ENCODE measurements around the gene MARCKSL1. TPM values are rescaled to one million over a fixed set of nuclear protein-coding genes. Genes with fewer than 3 reads are reported as not detected.

The MARCKSL1 gene
- total and polyA plus RNA-seq, 10 donors: 25.7 to 120 (median 65.3) TPM

DNA sequence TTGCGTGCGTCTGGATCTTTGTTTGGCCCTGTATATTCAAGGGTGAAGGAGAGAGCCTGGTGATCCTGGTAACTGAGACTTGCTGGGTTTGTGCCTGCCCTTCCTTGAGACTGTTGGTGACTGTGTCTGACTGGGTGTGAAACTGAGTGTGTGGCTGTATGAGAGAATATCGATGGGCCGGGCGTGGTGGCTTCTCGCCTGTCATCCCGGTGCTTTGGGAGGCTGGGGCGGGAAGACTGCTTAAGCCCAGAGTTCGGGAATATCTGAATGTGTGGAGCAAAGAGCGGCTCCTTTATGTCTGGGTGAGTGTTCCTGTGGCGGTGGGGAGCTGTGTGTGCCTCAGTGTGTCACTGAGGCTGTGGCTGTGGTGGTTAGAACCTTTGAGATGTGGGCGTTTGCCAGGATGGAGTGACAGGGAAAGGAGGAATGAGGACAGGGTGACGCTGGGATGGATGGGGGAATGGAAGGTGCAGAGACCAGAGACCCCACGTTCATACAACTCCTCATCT, 2.7 kb upstream of the MARCKSL1 start:
- no peak for TF ChIP-seq POLR2A (IDR thresholded peaks at IDR 0.05)
- TF ChIP-seq, protein P1, sequence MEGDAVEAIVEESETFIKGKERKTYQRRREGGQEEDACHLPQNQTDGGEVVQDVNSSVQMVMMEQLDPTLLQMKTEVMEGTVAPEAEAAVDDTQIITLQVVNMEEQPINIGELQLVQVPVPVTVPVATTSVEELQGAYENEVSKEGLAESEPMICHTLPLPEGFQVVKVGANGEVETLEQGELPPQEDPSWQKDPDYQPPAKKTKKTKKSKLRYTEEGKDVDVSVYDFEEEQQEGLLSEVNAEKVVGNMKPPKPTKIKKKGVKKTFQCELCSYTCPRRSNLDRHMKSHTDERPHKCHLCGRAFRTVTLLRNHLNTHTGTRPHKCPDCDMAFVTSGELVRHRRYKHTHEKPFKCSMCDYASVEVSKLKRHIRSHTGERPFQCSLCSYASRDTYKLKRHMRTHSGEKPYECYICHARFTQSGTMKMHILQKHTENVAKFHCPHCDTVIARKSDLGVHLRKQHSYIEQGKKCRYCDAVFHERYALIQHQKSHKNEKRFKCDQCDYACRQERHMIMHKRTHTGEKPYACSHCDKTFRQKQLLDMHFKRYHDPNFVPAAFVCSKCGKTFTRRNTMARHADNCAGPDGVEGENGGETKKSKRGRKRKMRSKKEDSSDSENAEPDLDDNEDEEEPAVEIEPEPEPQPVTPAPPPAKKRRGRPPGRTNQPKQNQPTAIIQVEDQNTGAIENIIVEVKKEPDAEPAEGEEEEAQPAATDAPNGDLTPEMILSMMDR (IDR thresholded peaks at IDR 0.05 in 8 of 11, conservative IDR thresholded peaks at IDR 0.05 in 3 of 11): no peak
- TF ChIP-seq POLR2AphosphoS5 (IDR thresholded peaks at IDR 0.05): no peak
- no peaks in the 10 kb centered on the region for H3K9me3 ChIP-seq
- peak overlapping the region in 2 of 8 donors; percentile 90 to 91 for H3K27ac ChIP-seq
- 91 to 95% (median 93%) methylated on average over 14 of the region's 14 CpGs for WGBS, 5 donors
- H3K4me3 ChIP-seq: no peak overlapping the region
- peak; percentile 62 for DNase-seq
- H3K36me3 ChIP-seq: peaks cover 0 to 10% (median 0%) of the 10 kb centered on the region in 6 donors
- intact Hi-C loops (cut with DNase I; ENCODE audit: low total_unique reads): no loop called here
- H3K4me1 ChIP-seq: peaks cover 34 to 85% (median 68%) of the 10 kb centered on the region in 6 donors
- peaks cover 0 to 4% (median 0%) of the 10 kb centered on the region in 7 donors for H3K27me3 ChIP-seq (replicated peaks in 1 of 7)

GRCh38 chr1:32337855-32338636, 2.0 kb upstream of the MARCKSL1 start:
- intact Hi-C loops (cut with DNase I; ENCODE audit: low total_unique reads): no loop called here
- H3K4me1 ChIP-seq: peaks cover 37 to 91% (median 72%) of the 10 kb centered on the region in 6 donors
- peak; percentile 91 for DNase-seq
- peaks cover 0 to 4% (median 0%) of the 10 kb centered on the region in 7 donors for H3K27me3 ChIP-seq (replicated peaks in 1 of 7)
- H3K27ac ChIP-seq: peak overlapping the region in 7 of 8 donors; percentile 54 to 91 (median 86)
- TF ChIP-seq POLR2A (IDR thresholded peaks at IDR 0.05) (no peak), POLR2AphosphoS5 (IDR thresholded peaks at IDR 0.05) (peak in 1 of 3 donors; percentile 45)
- TF ChIP-seq, protein P1 (IDR thresholded peaks at IDR 0.05 in 8 of 11, conservative IDR thresholded peaks at IDR 0.05 in 3 of 11): peak in 1 of 11 experiments; percentile 3
- no peaks in the 10 kb centered on the region for H3K9me3 ChIP-seq
- peak overlapping the region in 1 of 8 donors; percentile 87 for H3K4me3 ChIP-seq
- peaks cover 0 to 15% (median 3%) of the 10 kb centered on the region in 6 donors for H3K36me3 ChIP-seq
- 51 to 63% (median 55%) methylated on average over 14 to 16 of the region's 16 CpGs for WGBS, 5 donors

DNA sequence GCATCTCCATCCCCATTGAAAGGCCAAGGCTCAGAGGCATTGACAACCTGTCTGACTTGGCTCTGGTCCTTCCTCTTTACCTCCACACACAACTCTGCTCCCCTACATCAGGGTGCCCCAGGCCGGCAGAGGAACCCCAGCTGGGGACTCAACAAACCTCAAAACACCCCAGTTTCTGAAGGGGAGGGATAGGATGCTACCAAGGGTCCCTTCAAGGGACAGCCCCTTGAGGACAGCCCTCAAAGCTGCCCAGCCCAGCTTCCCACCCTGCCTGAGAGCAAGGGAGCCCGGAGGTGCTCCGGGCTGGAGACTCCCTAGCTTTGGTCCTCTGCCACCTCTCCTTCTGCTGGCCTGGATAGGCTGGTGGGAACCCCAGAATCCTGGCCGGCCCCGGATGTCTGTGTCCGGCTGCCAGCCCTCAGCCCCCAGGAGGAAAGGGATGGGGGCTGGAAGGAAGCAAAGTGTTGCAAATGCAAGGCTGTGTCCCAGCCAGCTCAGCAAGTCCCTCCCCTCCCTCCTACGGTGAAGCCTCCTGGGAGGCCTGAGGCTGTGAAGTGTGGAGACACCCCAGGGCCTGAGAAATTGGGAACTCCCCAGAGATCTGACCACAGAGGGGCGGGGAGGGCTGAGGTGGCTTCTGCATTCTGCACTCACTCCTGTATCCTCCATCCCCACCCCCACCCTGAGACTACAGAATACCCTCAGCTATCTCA, 1.1 kb upstream of the MARCKSL1 start:
- peaks cover 0 to 25% (median 12%) of the 10 kb centered on the region in 6 donors for H3K36me3 ChIP-seq
- intact Hi-C loops (cut with DNase I; ENCODE audit: low total_unique reads): no loop called here
- TF ChIP-seq POLR2AphosphoS5 (IDR thresholded peaks at IDR 0.05): peak; percentile 22 to 50 (median 43)
- TF ChIP-seq, protein P1 (IDR thresholded peaks at IDR 0.05 in 8 of 11, conservative IDR thresholded peaks at IDR 0.05 in 3 of 11): no peak
- no peak for TF ChIP-seq POLR2A (IDR thresholded peaks at IDR 0.05)
- peak overlapping the region in 4 of 8 donors; percentile 69 to 87 (median 74) for H3K4me3 ChIP-seq
- H3K27me3 ChIP-seq (replicated peaks in 1 of 7): peaks cover 0 to 4% (median 0%) of the 10 kb centered on the region in 7 donors
- WGBS, 5 donors: 25 to 41% (median 35%) methylated on average over 7 to 8 of the region's 8 CpGs
- H3K9me3 ChIP-seq: no peaks in the 10 kb centered on the region
- peaks cover 37 to 92% (median 68%) of the 10 kb centered on the region in 6 donors for H3K4me1 ChIP-seq
- DNase-seq: peak; percentile 93
- H3K27ac ChIP-seq: peak overlapping the region in 7 of 8 donors; percentile 81 to 91 (median 86)
